Kidney epithelial cell (primary cell): ENCODE measurements around the gene KMT5B. TPM values are rescaled to one million over a fixed set of nuclear protein-coding genes. Genes with fewer than 3 reads are reported as not detected.

Experiments
- DNase-seq: peaks from one replicate; pipeline ENCODE4 v3.0.0-alpha.2; 2010; ENCODE audit warnings: low read depth
- H3K27me3 ChIP-seq: 2 replicates; pipeline ENCODE4 v1.6.0; 2011; ENCODE audit warnings: low read length; ENCODE audit not compliant: control insufficient read depth, insufficient read depth
- H3K36me3 ChIP-seq: 2 replicates; pipeline ENCODE4 v1.5.1; 2011; ENCODE audit warnings: low read length; ENCODE audit not compliant: control insufficient read depth, insufficient read depth
- H3K4me3 ChIP-seq: 2 replicates; pipeline ENCODE4 v1.5.1; 2011; ENCODE audit warnings: low read depth, mild to moderate bottlenecking, control low read depth, low read length
- total RNA-seq: library from RNA; depleted of rRNA; stranded (reverse); fragments of >200 nt; gene quantifications from 2 replicates; pipeline ENCODE4 v1.2.3, GENCODE V29; 2015
- TF ChIP-seq, protein P1 (sequence below): IDR thresholded peaks from 2 replicates; pipeline ENCODE4 v1.5.1; 2011; ENCODE audit warnings: mild to moderate bottlenecking, moderate library complexity, low read length, control low read depth, inconsistent platforms; ENCODE audit not compliant: insufficient read depth, poor library complexity, severe bottlenecking

The KMT5B gene
- total RNA-seq, 1 donor from 2014 or later = 25.7 TPM

DNA sequence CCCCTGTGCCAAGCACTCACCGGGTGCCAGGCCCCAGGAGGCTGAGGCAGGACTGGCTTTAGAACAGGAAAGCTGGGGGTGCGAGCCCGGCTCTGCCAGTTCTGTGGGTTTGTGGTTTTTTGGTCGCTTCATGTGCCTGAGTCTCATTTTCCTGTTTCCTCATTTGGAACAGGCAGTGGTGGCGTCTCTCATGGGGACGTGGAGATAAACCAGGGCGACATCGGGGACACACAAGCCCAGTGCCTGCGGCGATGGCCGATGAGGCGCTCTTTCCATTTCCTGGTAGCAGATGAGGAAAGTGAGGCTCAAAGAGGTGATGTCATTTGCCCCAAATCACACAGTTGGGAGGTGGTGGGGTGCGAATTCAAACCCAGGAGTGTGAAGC, 71.1 kb downstream of the KMT5B start:
- Histone ChIP-seq H3K27me3 (no peaks in the 10 kb centered on the region), H3K36me3 (no peaks in the 10 kb centered on the region), H3K4me3 (no peak overlapping the region)
- no peak for DNase-seq
- TF ChIP-seq, protein P1, sequence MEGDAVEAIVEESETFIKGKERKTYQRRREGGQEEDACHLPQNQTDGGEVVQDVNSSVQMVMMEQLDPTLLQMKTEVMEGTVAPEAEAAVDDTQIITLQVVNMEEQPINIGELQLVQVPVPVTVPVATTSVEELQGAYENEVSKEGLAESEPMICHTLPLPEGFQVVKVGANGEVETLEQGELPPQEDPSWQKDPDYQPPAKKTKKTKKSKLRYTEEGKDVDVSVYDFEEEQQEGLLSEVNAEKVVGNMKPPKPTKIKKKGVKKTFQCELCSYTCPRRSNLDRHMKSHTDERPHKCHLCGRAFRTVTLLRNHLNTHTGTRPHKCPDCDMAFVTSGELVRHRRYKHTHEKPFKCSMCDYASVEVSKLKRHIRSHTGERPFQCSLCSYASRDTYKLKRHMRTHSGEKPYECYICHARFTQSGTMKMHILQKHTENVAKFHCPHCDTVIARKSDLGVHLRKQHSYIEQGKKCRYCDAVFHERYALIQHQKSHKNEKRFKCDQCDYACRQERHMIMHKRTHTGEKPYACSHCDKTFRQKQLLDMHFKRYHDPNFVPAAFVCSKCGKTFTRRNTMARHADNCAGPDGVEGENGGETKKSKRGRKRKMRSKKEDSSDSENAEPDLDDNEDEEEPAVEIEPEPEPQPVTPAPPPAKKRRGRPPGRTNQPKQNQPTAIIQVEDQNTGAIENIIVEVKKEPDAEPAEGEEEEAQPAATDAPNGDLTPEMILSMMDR = no peak

DNA sequence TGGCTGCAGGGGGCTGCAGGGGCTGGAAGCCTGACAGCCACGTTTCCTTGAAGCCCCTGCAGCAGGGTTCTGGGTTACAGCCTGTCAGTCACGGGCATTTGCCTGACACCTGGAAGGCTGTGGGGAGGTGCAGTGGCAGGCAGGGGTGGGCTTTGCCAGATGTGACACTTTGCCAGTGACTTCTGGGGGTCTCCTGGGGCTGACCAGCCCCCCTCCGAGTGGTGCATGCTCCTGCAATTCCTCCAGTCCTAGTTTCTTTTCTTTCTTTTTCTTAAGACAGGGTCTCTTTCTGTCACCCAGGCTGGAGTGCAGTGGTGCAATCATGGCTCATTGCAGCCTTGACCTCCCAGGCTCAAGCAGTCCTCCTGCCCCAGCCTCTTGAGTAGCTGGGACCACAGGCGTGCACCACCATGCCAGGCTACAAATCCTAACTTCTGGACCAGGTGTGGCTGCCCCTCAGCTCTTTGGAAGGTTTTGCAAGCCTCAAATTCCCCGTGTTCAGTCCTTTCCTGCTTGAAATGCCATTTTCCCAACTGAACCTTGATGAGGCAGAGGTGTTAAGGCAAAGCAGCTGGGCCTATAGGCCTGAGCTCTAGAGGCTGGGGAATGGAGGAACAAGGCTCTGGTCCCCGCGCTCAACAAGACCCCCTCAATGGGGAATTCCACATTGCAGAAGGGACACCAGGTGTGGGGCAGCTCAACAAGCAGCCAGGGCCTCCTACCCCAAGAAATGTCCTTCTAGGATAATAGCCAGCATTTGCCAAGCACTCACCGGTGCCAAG, 71.7 kb downstream of the KMT5B start:
- no peak for DNase-seq
- no peak overlapping the region for H3K4me3 ChIP-seq
- H3K36me3 ChIP-seq = no peaks in the 10 kb centered on the region
- no peaks in the 10 kb centered on the region for H3K27me3 ChIP-seq
- TF ChIP-seq, protein P1 = no peak

DNA sequence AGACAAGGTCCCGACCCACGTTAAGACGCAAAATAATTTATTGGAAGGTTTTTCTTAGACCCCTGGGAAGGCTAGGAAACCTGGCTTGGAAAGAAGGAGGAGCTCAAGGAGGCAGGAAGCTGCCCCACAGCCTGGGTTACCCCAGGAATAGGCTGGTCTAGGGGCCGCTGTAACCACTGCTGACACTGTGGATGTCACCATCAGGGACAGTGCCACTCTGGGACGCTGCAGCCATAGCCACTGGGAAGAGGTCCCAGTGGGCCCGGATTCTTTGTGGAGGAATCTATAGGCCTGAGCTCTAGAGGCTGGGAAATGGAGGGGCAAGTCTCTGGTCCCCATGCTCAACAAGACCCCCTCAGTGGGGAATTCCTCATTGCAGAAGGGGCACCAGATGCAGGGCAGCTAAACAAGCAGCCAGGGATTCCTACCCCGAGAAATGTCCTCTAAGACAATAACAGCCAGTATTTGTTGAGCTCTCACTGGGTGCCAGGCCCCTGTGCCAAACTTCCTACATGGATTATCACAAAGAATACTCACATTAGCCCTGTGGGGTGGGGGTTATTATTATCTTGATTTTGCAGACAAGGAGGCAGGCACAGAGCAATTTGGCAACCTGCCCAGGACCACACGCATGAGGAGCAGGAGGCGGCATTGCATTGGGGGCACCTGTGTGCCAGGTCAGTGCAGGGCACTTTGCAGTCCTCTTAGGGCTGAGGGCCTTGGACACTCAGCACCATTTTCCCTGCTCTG, 72.4 kb downstream of the KMT5B start:
- no peaks in the 10 kb centered on the region for H3K27me3 ChIP-seq
- no peaks in the 10 kb centered on the region for H3K36me3 ChIP-seq
- TF ChIP-seq, protein P1 = no peak

DNA sequence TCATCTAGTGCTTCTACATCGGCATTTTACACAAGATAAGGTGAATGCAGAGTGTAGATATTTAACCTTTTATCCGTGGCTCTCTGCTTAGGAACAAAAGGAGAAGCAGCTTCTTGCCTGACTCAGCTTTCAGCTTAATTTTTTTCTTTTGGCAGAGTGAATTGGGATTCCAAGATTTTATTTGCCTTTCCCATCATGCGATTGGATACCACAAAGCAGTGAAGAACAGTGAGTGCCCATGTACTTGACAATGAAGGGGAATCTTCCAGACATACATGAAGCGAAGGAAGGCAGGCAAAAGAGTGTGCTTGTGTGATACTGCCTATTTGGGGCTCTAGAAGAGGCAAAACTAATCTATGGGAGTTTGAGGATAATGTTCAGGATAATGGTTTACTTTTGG, 74.9 kb downstream of the KMT5B start:
- no peak for DNase-seq
- no peaks in the 10 kb centered on the region for H3K27me3 ChIP-seq
- TF ChIP-seq, protein P1 = no peak
- no peak overlapping the region for H3K4me3 ChIP-seq
- no peaks in the 10 kb centered on the region for H3K36me3 ChIP-seq

More for the DNA sequence above, 72.4 kb downstream of the KMT5B start:
- no peak overlapping the region for H3K4me3 ChIP-seq
- DNase-seq = no peak

DNA sequence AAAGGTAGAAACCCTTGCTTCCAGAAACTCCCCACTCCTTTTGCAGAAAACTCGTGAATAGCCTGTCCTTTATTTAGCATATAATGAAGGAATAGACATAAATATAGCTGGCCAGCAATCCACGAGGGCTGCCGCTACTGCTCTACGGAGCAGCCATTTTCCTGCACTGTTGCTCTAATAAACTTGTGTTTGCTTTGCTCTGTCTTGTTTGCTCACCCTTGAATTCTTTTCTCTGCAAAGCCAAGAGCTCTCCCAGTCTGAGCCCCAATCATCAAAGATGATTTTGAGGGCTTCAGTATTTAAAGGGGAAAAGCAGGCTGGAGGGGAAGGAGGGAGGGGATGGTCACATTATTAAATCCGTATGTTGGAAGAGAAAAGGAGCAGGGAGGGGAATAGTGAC, 75.3 kb downstream of the KMT5B start:
- H3K4me3 ChIP-seq = no peak overlapping the region
- H3K27me3 ChIP-seq = no peaks in the 10 kb centered on the region
- DNase-seq = no peak

More for the DNA sequence above, 75.3 kb downstream of the KMT5B start:
- TF ChIP-seq, protein P1 = no peak
- no peaks in the 10 kb centered on the region for H3K36me3 ChIP-seq
